ENCODE results near the gene SLC25A4.

- TF ChIP-seq CTCF (IDR thresholded peaks at IDR 0.05; ENCODE audit: insufficient read depth, low read depth, low read length) (peak; percentile 78), EZH2 (IDR thresholded peaks at IDR 0.05; ENCODE audit: insufficient read depth, low read length) (no peak)
Observed at GRCh38 chr4:185134307-185134869, 8.7 kb upstream of the SLC25A4 start.
